GM21390 (cell line): ENCODE results near the gene TRIM13.

Experiments
- ATAC-seq: cut with Tn5 transposase; IDR thresholded peaks from one replicate; pipeline ENCODE4 v1.9.1; 2021; ENCODE audit not compliant: unreplicated experiment

Gene TRIM13

GRCh38 chr13:49996161-49996915 lies 504 bp upstream of the TRIM13 start:
- ATAC-seq = peak; percentile 59

GRCh38 chr13:49997955-49998354 lies 1.1 kb downstream of the TRIM13 start:
- no peak for ATAC-seq

- no peak for ATAC-seq
Measured at GRCh38 chr13:49998714-49999624, 2.1 kb downstream of the TRIM13 start.

- no peak for ATAC-seq
Measured at GRCh38 chr13:50001287-50001686, 4.4 kb downstream of the TRIM13 start.

- ATAC-seq = no peak
Measured at GRCh38 chr13:50006426-50007135, 9.7 kb downstream of the TRIM13 start.

GRCh38 chr13:50011461-50011860 lies 14.6 kb downstream of the TRIM13 start:
- ATAC-seq = no peak

- ATAC-seq = no peak
Measured at GRCh38 chr13:50012396-50013169, 15.7 kb downstream of the TRIM13 start.

- ATAC-seq = no peak
Measured at GRCh38 chr13:50014386-50014785, 17.5 kb downstream of the TRIM13 start.

GRCh38 chr13:50015258-50015657 lies 18.4 kb downstream of the TRIM13 start, which contains the start of gene KCNRG:
TSS of gene KCNRG (plus strand) at chr13:50015444. CDS start at chr13:50015494, 50 bp downstream.
- ATAC-seq = no peak

GRCh38 chr13:50015750-50016149 lies 18.9 kb downstream of the TRIM13 start:
- no peak for ATAC-seq

GRCh38 chr13:50016444-50016843 lies 19.6 kb downstream of the TRIM13 start:
- ATAC-seq = no peak

- ATAC-seq = no peak
Measured at GRCh38 chr13:50017819-50018218, 21.0 kb downstream of the TRIM13 start.

- no peak for ATAC-seq
Measured at GRCh38 chr13:50025436-50025835, 28.6 kb downstream of the TRIM13 start.

GRCh38 chr13:50026788-50027473 lies 30.1 kb downstream of the TRIM13 start:
- ATAC-seq = peak; percentile 99

- ATAC-seq = no peak
Measured at GRCh38 chr13:50030315-50030714, 33.5 kb downstream of the TRIM13 start.

- no peak for ATAC-seq
Measured at GRCh38 chr13:50033725-50034124, 36.9 kb downstream of the TRIM13 start.

GRCh38 chr13:50037788-50038187 lies 40.9 kb downstream of the TRIM13 start:
- ATAC-seq = no peak

GRCh38 chr13:50038266-50038665 lies 41.4 kb downstream of the TRIM13 start:
- ATAC-seq = no peak

GRCh38 chr13:50052478-50052877 lies 55.6 kb downstream of the TRIM13 start:
- ATAC-seq = no peak

GRCh38 chr13:50053844-50054243 lies 57.0 kb downstream of the TRIM13 start:
- no peak for ATAC-seq
